NK-92 treated with Interleukin-12 subunit alpha and Interleukin-12 subunit beta, amount 100 ng/mL, for 24 hours (cell line): Measurements from ENCODE around the gene CCNE1.

ENCODE experiments used
- DNase-seq: peaks from one replicate; lab custom pipeline; 2025; lab: John Stamatoyannopoulos, UW

CCNE1 gene

DNA sequence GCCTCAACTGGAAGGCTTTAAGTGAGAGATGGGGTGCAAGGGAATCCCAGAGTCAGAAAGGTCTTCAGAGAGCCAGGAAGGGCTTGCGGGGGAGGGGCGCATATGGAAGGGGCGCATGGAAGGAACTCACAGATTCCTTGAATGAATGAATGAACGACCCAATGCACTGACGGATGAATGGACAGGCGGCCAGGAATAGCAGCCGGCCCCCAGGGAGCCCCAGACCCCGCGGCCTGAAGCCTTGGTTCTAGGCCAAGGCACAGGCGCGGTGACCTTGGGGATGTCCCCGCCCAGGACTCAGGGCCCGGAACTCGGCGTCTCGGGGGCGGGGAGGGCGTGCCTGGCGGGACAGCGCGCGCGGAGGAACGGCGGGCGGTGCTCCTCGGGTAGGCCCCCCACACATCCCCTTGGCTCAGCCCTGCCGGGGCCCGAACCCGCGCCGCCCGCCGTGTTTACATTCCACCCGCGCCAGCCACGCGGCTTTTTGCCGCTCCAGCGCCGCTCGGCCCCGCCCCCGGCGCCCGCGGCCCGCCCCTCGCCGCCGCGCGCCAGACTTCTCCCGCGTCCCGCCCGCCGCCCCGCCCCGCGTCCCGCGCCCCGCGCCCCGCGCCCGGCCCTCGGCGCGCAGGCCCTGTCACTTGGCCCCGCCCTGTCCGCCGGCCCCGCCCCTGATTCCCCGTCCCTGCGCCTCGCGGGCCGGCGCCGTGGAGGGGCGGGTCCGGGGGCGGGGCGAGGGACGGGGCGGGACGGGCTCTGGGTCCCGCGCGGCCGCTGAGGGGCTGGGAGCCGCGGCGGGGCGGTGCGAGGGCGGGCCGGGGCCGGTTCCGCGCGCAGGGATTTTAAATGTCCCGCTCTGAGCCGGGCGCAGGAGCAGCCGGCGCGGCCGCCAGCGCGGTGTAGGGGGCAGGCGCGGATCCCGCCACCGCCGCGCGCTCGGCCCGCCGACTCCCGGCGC, at the start of gene CCNE1:
Gene CCNE1 (plus strand): TSS at position 867 of the 955 bp plus-strand sequence. CDS start 565 bp downstream, outside the sequence.
- DNase-seq: peak; percentile 90

DNA sequence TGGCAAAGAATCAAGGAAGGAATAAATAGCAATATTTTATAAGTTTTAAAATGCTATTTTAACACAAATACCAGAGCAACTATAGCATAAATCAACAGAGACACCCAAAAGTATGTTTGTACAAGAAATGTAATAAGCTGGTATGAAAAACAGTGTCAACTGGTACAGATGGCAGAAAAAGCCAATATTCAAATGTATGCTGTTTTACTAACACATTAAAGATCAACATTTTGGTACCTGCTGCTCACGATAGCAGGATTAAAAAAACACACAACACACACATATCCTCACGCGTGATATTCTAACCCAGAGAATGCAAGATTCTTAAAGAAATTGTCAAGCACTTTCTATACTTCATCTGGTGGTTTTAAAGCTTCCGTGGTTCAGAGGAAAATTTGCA, 48.6 kb upstream of the CCNE1 start:
- no peak for DNase-seq

DNA sequence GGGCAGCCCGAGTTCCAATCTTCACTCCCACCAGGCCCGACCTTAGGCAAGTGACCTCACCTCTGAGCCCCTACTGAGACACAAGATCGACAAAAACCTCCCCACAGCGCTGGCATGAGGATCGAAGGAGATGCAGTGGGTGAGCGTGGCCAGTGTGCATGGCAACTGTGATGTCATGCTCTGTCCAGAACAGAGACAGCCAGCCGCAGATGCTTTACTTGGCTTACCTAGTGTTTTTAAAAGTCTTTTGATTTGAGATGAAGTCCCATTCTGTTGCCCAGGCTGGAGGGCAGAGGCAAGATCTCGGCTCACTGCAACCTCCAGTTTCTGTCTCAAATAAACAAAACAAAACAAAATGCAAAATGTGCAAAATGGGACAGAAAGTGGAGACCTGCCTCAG, 47.4 kb upstream of the CCNE1 start:
- DNase-seq: no peak

DNA sequence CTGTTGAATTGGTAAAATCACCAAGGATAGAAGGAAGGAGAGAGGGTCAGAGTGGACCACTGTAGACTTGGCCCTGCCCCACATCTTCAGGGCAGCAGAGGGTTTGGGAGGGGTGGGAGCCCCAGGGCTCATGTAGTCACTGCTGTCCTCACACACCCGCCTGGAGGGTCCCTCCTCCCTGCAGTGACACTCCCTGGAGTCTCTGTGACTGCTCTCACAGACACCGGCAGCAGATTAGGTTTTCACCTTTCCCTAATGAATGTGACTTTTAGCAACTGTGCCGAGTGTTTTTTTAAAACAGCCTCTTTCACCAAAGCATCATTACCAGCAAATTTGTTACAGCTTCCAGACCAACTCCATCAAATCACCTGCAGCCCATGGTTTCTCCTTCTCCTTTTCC, 45.7 kb upstream of the CCNE1 start:
- DNase-seq: no peak

DNA sequence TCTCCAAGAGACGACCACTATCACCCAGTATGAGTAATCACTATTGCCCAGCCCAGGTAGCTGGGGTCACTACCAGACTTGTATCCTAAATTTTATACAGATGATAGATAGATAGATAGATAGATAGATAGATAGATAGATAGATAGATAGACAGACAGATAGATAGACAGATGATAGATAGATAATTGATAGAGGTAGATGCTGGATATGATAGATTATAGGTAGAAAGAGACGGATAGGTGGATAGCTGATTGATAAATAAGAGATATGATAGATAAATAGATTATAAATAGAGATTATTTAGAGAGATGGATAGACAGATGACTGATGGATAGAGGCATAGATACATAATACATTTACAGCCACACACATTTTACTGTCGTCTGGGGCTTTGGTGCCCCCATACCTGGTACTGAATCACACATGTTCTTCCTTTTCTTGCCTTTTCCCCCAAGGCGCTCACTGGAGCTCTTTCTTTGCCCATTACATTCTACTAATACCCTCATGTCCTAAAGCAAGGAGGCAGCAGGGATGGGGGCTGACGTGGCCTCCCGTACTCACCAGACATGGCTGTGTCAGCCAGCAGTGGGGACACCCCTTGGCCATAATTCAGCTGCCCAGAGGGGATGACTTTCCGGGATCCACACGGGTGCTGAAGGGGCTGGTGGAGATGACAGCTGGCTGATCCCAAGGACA, 44.6 kb upstream of the CCNE1 start:
- DNase-seq: no peak

DNA sequence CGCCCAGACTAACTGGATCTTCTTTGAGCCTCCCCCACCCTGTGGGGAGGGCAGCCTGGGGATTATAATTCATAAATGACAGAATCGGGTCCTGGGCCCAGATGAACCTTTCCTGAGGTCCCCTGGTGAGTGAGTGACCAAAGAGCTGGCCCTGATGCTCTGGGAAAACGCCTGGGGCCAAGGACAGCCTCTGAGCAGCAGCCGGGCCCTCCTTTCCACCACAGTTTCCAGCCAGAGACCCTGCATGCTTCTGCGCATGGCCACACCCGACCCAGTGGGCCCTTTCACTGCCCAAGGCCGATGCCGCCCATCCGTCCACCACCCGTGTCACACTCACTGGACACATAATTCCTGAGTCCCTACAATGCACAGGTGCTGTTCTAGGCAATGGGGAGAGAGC, 43.6 kb upstream of the CCNE1 start:
- no peak for DNase-seq

DNA sequence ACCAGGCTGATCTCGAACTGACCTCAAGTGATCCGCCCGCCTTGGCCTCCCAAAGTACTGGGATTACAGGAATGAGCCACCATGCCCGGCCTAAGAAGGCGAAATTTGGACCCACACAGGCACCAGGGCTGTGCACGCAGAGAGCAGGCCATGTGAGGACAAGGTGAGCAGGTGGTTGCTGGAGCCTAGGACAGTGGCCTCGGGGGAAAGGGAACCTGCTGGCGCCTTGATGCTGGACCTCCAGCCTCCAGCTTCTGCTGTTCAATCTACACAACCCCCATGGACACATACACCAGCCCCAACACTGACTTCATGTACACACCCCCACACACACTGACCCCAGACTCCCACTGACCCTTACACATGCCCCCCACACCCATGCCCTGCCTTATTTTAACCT, 41.8 kb upstream of the CCNE1 start:
- no peak for DNase-seq

DNA sequence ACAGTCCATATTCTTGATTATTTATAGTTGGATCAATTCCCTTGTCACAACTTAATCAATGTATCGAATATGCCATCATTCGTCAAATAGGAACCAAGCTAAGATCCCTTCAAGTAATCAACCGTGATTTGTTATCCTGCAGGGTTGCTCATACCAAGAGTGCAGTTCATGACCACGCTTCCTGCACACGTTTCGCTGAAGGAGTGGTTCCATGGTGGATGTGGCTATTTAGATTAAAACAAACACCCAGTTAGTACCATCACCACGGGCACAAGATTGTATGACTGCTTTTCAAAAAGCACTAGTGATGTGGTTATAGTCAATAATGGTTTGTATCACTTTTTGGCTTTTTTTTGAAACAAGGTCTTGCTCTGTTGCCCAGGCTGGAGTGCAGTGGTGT, 41.1 kb upstream of the CCNE1 start:
- no peak for DNase-seq

DNA sequence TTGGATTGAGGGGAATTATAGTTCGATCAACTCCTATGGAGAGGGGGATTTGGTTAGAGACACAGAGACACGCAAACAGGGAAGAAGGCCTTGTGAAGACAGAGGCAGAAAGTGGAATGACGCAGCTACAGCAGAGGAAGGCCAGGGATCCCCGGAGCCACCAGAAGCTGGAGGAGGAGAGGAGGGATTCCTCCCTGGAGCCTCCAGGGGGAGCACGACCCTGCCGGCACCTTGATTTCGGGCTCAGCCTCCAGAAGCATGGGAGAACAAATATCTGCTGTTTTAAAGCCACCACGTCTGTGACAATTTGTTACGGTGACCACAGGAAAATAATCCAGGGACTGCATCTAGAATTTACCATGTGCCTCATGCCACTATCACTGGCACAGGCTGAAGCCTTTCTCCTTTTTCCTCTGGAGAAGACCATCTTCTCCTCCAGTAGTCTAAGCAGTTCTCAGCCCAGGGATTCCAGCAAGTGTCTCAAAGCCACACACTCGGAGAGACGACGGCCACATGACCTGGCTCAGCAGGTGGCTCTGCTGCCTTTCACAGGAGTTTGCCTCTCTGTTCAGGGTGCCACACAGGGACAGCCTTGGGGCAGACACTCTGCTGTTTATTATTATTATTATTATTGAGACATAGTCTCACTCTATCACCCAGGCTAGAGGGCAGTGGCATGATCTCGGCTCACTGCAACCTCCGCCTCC, 39.9 kb upstream of the CCNE1 start:
- no peak for DNase-seq

DNA sequence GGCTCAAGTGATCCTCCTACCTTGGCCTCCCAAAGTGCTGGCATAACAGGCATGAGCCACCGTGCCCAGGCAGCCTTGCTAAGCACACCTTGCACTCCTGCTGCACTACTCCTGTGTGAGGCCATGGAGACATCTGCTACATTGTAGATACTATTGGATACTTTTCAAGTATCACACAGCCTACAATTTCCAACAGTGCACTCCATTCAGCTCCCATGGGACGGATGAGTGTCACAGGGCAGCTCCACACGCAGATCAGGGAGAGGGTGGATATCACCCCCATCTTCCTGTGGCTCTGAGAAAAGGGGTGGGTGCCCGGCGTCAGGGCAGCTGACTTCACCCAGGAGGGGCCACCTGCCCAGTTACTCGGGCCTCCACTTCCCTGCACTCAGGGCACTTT, 39.1 kb upstream of the CCNE1 start:
- no peak for DNase-seq

DNA sequence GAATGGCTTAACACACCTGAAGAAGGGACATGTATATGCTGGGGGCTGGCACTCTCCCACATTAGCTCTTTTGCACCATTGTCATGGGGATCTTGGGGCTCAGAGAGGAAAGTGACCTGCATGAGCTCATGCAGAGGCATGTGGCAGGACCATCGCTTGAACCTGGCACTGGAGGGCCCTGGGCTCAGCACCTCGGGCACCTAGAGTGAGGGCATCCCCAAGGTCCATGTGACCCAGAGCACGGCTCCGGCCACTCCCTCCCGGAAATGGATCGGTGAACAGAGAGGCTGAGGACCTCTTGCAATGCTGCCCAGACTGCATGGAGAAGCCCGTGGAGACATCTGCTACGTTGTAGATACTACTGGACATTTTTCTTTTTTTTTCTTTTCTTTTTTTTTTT, 38.6 kb upstream of the CCNE1 start:
- no peak for DNase-seq

DNA sequence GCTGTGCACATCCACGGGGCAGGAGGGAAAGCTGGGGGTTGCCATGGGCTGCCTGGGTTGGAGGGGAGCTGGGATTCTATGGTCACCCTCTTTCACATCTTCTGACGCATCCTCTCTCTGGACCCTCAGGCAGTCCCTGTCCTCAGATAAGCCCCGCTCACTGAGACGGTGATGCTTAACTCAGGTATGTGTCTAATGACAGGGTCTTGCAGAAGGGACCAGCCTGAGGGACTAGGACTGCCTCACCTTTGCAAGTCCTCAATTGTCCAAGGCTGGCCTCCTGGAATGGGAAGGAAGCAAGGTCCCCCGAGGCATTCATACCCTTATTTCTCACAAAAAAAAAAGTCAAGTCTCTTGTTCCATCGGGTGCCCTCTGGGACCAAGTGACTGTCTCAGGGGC, 37.7 kb upstream of the CCNE1 start:
- DNase-seq: no peak

DNA sequence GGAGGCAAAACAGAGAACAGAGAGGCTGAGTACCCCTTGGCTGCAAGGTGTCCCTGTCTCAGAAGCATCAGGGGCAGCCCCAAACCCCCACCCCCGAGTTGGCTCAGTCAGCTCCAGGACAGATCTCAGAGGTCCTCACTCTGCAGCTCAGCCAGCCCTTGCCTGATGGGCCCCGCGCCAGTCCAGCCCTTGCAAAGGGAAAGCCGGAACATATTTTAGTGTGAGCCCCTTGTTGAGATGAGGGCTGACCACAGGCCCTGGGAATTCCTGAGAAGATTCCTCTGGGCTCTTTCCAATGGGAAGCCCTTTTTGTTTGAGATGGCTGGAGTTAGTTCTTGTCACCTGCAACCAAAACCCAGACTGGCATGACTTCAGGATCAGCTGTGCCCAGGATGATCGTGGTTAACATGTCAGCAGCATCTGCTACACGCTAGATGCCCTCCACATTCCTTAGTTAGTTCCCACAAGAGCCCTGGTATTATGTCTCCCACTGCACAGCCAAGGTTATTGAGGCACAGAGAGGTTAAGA, 33.9 kb upstream of the CCNE1 start:
- no peak for DNase-seq

DNA sequence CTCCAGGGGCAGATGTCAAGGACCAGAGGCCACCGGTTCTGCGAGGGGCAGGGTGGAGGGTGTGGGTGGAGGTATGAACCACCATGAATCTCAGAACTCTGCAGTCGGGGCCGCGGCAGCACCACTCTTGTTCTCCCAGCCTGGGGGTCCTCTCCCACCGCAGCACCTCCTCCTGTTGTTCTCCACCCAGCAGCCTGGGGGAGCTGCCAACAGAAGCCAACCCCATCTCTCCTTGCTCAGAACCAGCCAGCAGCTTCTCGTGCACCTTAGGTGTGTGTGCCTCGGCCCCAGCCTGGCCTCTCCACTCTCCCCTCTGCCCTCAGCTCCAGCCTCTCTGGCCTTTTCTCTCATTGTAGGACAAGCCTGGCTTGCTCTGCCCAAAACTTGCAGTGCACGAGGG, 31.9 kb upstream of the CCNE1 start:
- no peak for DNase-seq

DNA sequence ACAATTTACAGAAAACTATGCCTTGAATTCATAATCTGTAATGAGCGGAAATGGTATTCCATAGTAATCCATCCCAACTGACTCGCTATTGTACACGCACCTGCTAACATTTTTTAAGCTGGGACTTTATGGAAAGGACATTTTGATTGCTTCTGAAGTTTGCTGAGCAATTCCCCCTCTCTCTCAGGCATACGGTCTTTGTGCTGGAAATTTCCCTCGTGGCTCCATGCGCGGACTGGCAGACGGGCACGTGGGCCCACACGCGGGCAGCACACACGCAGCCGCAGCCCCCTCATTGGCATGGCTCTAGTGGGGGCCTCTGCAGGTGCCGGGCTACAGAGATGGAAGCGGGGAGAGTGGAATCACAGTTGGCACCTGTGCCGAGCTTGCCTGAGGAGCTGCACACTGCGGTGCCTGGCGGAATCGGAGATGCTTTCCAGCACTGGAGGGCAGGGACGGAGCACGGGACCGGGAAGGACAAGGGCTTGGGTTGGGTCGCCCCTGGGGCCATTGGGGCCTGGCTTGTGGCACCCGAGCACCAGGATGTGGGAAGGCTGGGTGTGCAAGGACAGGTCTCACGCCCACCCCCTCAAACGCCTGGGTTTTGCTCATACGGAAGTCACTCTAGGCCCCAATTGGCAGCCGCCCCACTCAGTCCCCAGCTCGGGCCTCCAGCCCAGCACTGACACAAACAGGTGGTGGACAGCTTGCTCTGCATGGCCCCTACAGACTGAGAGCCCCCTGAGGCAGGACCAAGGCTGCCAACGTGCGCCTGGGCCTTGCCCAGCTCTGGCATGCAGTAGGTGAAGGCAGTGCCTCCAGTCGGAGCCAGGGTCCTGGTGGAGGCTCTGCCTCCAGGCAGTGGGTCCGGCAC, 30.2 kb upstream of the CCNE1 start:
- DNase-seq: no peak

DNA sequence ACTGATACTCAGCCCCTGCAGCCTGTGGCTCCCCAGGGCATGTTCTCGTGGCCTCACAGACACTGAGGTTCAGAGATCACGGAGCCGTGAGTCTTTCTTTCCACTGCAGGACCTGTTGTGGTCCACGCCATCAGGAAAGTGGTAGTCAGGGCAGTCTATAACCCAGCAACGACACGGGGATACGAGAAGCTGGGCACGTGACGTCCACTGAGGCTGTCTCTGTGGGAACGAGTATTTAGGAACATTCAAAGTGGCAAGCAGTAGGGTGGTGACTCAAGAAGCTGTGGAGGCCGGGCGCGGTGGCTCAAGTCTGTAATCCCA, 29.6 kb upstream of the CCNE1 start:
- DNase-seq: no peak

DNA sequence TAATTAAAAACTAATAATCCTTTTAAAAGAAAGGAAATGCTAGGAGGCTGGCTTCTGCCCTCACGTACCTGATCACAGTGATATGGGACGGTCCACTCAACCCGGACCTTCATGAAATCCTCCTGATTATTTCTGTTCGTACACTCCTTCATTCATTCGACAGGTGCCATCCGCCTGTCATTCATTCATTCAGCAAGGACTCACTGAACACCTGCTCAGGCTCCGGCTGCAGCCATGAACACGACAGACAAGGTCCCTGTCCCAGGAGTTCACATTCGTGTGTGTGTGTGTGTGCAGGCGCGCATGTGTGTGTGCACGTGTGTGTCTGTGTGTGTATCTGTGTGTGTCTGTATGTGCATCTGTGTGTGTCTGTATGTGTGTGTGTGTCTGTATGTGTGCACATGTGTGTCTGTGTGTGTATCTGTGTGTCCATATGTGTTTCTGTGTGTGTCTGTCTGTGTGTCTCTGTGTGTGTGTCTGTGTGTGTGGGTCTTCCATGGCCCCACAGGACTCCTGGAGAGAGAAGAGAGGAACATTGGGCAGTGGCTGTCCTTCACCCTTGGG, 28.1 kb upstream of the CCNE1 start:
- no peak for DNase-seq

DNA sequence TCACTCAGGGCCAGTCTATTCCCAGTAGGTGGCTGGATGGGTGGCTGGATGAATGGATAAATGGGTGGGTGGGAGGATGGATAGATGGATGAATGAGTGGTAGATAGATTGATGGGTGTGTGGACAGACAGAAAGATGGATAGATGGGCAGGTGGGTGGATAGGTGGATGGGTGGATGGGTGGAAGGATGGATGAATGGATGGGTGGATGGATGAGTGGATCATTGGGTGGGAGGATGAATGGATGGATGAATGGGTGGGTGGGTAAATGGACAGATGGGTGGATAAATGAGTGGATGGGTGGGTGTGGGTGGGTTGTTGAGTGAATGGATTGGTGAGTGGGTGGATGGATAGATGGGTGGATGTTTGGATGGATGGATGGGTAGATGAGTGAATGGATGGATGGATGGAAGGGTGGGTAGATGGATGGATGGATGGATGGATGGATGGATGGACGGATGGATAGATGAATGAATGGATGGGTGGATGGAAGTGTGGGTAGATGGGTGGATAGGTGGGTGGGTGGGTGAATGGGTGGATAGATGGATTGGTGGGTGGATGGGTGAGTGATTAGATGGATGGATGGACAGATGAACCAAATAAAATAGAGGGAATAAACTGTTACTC, 27.1 kb upstream of the CCNE1 start:
- no peak for DNase-seq

DNA sequence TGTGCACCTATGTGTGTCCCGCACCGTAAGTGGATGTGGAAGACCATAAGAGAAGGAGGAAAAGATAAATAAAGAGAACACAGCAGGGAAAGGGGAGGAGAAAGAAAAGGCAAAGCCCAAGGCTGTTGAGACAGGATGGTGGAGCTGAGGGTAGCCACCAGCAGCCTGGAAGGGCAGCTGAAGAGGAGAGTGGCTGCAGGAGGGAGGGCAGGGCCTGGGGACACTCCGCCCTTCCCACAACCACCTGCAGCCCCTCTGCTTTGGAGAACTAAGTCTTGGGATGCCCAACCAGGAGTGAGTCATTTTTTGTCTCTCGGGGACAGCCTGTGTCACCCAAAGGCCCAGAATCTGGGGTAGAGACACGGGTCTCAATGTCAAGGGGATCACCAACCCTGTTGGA, 26.4 kb upstream of the CCNE1 start:
- DNase-seq: no peak

DNA sequence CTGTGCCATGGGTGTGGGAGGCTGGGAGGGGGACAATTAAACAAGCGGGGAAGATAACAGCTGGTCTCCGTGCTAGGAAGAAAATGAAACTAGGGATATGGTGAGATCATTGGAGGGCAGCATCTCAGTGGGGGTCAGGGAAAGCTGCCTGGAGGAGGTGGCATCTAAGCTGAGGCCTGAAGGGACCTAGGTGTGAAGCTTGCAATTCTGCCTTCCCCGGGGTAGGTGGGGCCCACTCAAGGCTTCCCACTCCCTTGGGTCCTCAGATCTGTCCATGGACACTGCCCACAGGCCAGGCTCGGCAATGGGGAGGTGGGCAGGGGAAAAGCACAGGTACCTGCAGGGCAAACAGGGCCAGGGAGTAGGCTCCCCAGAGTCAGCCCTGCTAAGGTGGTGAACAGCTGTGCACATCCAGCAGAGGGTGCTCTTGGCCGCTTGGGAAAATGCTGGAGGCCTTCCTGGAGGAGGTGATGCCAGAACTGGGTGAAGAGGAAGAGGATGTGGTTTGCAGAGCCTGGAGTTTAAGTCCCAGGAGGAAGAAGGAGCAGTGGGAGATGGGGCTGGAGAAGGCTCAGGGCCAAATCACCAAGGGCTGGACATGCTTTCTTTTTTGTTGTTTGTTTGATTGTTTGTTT, 25.7 kb upstream of the CCNE1 start:
- DNase-seq: no peak
